ENCODE results near the gene PCDHAC2. TPM values are rescaled to one million over a fixed set of nuclear protein-coding genes. Genes with fewer than 3 reads are reported as not detected.

PCDHAC2 gene
- total and polyA plus RNA-seq, 2 of the 4 experiments (the other 2 are of a cell fraction): not detected

- no peak overlapping the region for H2BK20ac ChIP-seq (ENCODE audit: low read depth, low read length)
- CTCF ChIA-PET: no interaction called here
- in situ Hi-C loops (cut with MboI; ENCODE audit: low sequenced_read_pairs) (no loop called here), intact Hi-C loops (cut with micrococcal nuclease) (no loop called here), dilution Hi-C loops (cut with HindIII; ENCODE audit: low sequenced_read_pairs, unreplicated experiment) (no loop called here)
- no peak overlapping the region for H3K4ac ChIP-seq (ENCODE audit: low read depth, low read length)
- no peak overlapping the region for H4K5ac ChIP-seq (ENCODE audit: low read depth, low read length)
- H3K9me3 ChIP-seq (ENCODE audit: control insufficient read depth, insufficient read depth, low read length): peaks cover 6% of the 10 kb centered on the region
- ATAC-seq (ENCODE audit: low read depth) (no peak), DNase-seq (no peak)
- H4K91ac ChIP-seq (ENCODE audit: insufficient read depth, low read depth, low read length): no peak overlapping the region
- no peaks in the 10 kb centered on the region for H3K27me3 ChIP-seq (ENCODE audit: control insufficient read depth, insufficient read depth, low read length)
- TF ChIP-seq ELK1 (IDR thresholded peaks at IDR 0.05; ENCODE audit: borderline replicate concordance, low read depth, low read length) (no peak), CEBPB (IDR thresholded peaks at IDR 0.05; ENCODE audit: low read depth, low read length) (no peak), RFX5 (IDR thresholded peaks at IDR 0.05; ENCODE audit: low read depth, low read length) (no peak), RAD21 (IDR thresholded peaks at IDR 0.05; ENCODE audit: low read length) (no peak), FOS (IDR thresholded peaks at IDR 0.05; ENCODE audit: low read depth, low read length) (no peak), MXI1 (IDR thresholded peaks at IDR 0.05; ENCODE audit: borderline replicate concordance, low read depth, low read length) (no peak), MAFK (IDR thresholded peaks at IDR 0.05; ENCODE audit: low read depth, low read length) (no peak), RCOR1 (IDR thresholded peaks at IDR 0.05; ENCODE audit: insufficient replicate concordance, low read length) (no peak), POLR2A (IDR thresholded peaks at IDR 0.05; ENCODE audit: low read depth, low read length) (no peak), MAZ (IDR thresholded peaks at IDR 0.05; ENCODE audit: borderline replicate concordance, low read depth, low read length) (no peak)
- no peak overlapping the region for H2AK5ac ChIP-seq (ENCODE audit: low read depth, low read length)
- H3K14ac ChIP-seq (replicated peaks; ENCODE audit: low read depth, low read length): no peak overlapping the region
- no peaks in the 10 kb centered on the region for H3K9me1 ChIP-seq (ENCODE audit: insufficient read depth, low read length)
- H4K20me1 ChIP-seq (ENCODE audit: insufficient read depth, low read length): no peaks in the 10 kb centered on the region
- no peak overlapping the region for H3K4me2 ChIP-seq (ENCODE audit: low read depth, low read length)
- H2BK5ac ChIP-seq (ENCODE audit: low read depth, low read length, poor library complexity, severe bottlenecking): no peak overlapping the region
- POLR2A ChIA-PET (ENCODE audit: unreplicated experiment): no interaction called here
- H3K4me3 ChIP-seq (ENCODE audit: insufficient read depth, low read depth, low read length): no peak overlapping the region
- no peak overlapping the region for H3K27ac ChIP-seq (ENCODE audit: insufficient read depth, low read length)
- H3K23ac ChIP-seq (ENCODE audit: low read depth, low read length): no peak overlapping the region
- H3K79me1 ChIP-seq (ENCODE audit: low read depth in 1 of 2, low read length in 2 of 2): no peaks in the 10 kb centered on the region
- no peak overlapping the region for H3K18ac ChIP-seq (ENCODE audit: low read depth, low read length)
- no peak overlapping the region for H4K8ac ChIP-seq (ENCODE audit: low read depth in 2 of 2, low read length in 2 of 2)
- no TSS peak for BruUV-seq (replicated peaks)
- H3K9ac ChIP-seq (ENCODE audit: low read depth, low read length): no peak overlapping the region
- no peaks in the 10 kb centered on the region for H3K36me3 ChIP-seq (ENCODE audit: control insufficient read depth, insufficient read depth, low read length)
- H2BK15ac ChIP-seq (ENCODE audit: low read depth, low read length): no peak overlapping the region
- no peaks in the 10 kb centered on the region for H3K4me1 ChIP-seq (ENCODE audit: control insufficient read depth, insufficient read depth, low read length)
- no peak overlapping the region for H3K56ac ChIP-seq (ENCODE audit: extremely low read depth, insufficient read depth, low read length)
- no peak overlapping the region for H2BK120ac ChIP-seq (ENCODE audit: low read depth, low read length)
- H2AK9ac ChIP-seq (replicated peaks; ENCODE audit: low read depth, low read length, poor library complexity): no peak overlapping the region
- no peak overlapping the region for H2AFZ ChIP-seq (replicated peaks; ENCODE audit: low read length, poor library complexity)
Measured at GRCh38 chr5:140973550-140973949, 7.3 kb downstream of the PCDHAC2 start.

All from IMR-90 (cell line).